NCI-H446 (cell line): Measurements from ENCODE around the gene AMMECR1.

Source experiments
- DNase-seq, 2 experiments: peaks; one replicate each; lab custom pipeline; 2025; lab: John Stamatoyannopoulos, UW

The AMMECR1 gene

GRCh38 chrX:110211340-110211739, 106.5 kb downstream of the AMMECR1 start:
- DNase-seq: no peak

GRCh38 chrX:110210417-110211139, 107.3 kb downstream of the AMMECR1 start:
- DNase-seq: peak; percentile 37 to 74

- no peak for DNase-seq
Observed at GRCh38 chrX:110208092-110208491, 109.8 kb downstream of the AMMECR1 start.

- no peak for DNase-seq
Observed at GRCh38 chrX:110204986-110205385, 112.9 kb downstream of the AMMECR1 start.

- no peak for DNase-seq
Observed at GRCh38 chrX:110201799-110202198, 116.1 kb downstream of the AMMECR1 start.

GRCh38 chrX:110194977-110195376, 122.9 kb downstream of the AMMECR1 start:
- DNase-seq: no peak

- DNase-seq: no peak
Observed at GRCh38 chrX:110192516-110192915, 125.4 kb downstream of the AMMECR1 start.

GRCh38 chrX:110188701-110189558, 129.0 kb downstream of the AMMECR1 start:
- DNase-seq: no peak

- DNase-seq: no peak
Observed at GRCh38 chrX:110183314-110183713, 134.6 kb downstream of the AMMECR1 start.

GRCh38 chrX:110182865-110183264, 135.0 kb downstream of the AMMECR1 start:
- DNase-seq: no peak

GRCh38 chrX:110182362-110182761, 135.5 kb downstream of the AMMECR1 start:
- no peak for DNase-seq

GRCh38 chrX:110181459-110182137, 136.3 kb downstream of the AMMECR1 start:
- no peak for DNase-seq

- no peak for DNase-seq
Observed at GRCh38 chrX:110180928-110181310, 137.0 kb downstream of the AMMECR1 start.

GRCh38 chrX:110180176-110180927, 137.5 kb downstream of the AMMECR1 start:
- peak in 1 of 2 experiments; percentile 7 for DNase-seq

- peak in 1 of 2 experiments; percentile 7 for DNase-seq
Observed at GRCh38 chrX:110178179-110178865, 139.6 kb downstream of the AMMECR1 start.

GRCh38 chrX:110175696-110176095, 142.2 kb downstream of the AMMECR1 start:
- no peak for DNase-seq

GRCh38 chrX:110175146-110175545, 142.7 kb downstream of the AMMECR1 start:
- DNase-seq: no peak

- DNase-seq: no peak
Observed at GRCh38 chrX:110173192-110174175, 144.4 kb downstream of the AMMECR1 start.

- DNase-seq: no peak
Observed at GRCh38 chrX:110172215-110172614, 145.7 kb downstream of the AMMECR1 start.

- DNase-seq: no peak
Observed at GRCh38 chrX:110171442-110171841, 146.4 kb downstream of the AMMECR1 start.
